Left ventricle myocardium inferior (tissue), 1 donor: Measurements from ENCODE around the gene ERG. TPM values are rescaled to one million over a fixed set of nuclear protein-coding genes. Genes with fewer than 3 reads are reported as not detected.

Source experiments
- DNase-seq: peaks from one replicate; pipeline ENCODE4 v3.0.0-alpha.2; 2020
- H3K27ac ChIP-seq: fragments of 200-600 bp; replicated peaks from 2 replicates; pipeline ENCODE4 v1.8.0; 2021
- H3K27me3 ChIP-seq: fragments of 200-600 bp; 2 replicates; pipeline ENCODE4 v1.8.0; 2021; ENCODE audit warnings: low read depth
- H3K36me3 ChIP-seq: fragments of 200-600 bp; 2 replicates; pipeline ENCODE4 v1.8.0; 2021
- H3K4me1 ChIP-seq: fragments of 200-600 bp; 2 replicates; pipeline ENCODE4 v1.8.0; 2021
- H3K4me3 ChIP-seq: fragments of 200-600 bp; 2 replicates; pipeline ENCODE4 v1.8.0; 2021; ENCODE audit warnings: mild to moderate bottlenecking, moderate library complexity
- H3K9me3 ChIP-seq: fragments of 200-600 bp; replicated peaks from 2 replicates; pipeline ENCODE4 v1.8.0; 2021
- CTCF ChIP-seq: fragments of 200-600 bp; IDR thresholded peaks from 2 replicates; pipeline ENCODE4 v1.8.0; 2021; ENCODE audit warnings: antibody characterized with exemption, mild to moderate bottlenecking, borderline replicate concordance
- intact Hi-C: fragments of 100-400 bp; cut with micrococcal nuclease; formaldehyde crosslinking; loops from one replicate; pipeline ENCODE4 v1.11.0; 2022
- total RNA-seq: library from RNA; stranded (reverse); fragmentation: NEBNext Ultra II Directional; extraction: Animal tissue kit (Norgen Biotek cat#: 25700); gene quantifications from one replicate; pipeline ENCODE4 v1.2.1, GENCODE V29; 2021
- donor health status: DM: no; HTN: yes; CAD: no; lungs with severe emphysema.

The ERG gene
- total RNA-seq, 1 donor from 2014 or later = 17.3 TPM

GRCh38 chr21:38469642-38470041, 28.6 kb downstream of the ERG start:
- no peak for TF ChIP-seq CTCF
- no peak overlapping the region for H3K4me3 ChIP-seq
- no peaks in the 10 kb centered on the region for H3K9me3 ChIP-seq
- H3K36me3 ChIP-seq = no peaks in the 10 kb centered on the region
- peaks cover 51% of the 10 kb centered on the region for H3K4me1 ChIP-seq
- H3K27ac ChIP-seq = no peak overlapping the region
- DNase-seq = no peak
- H3K27me3 ChIP-seq = no peaks in the 10 kb centered on the region
- intact Hi-C loops = no loop called here

- Histone ChIP-seq H3K4me3 (no peak overlapping the region), H3K36me3 (no peaks in the 10 kb centered on the region), H3K27me3 (no peaks in the 10 kb centered on the region), H3K4me1 (peaks cover 46% of the 10 kb centered on the region), H3K9me3 (no peaks in the 10 kb centered on the region), H3K27ac (no peak overlapping the region)
- no peak for DNase-seq
- no peak for TF ChIP-seq CTCF
- intact Hi-C loops = no loop called here
These were observed 29.3 kb downstream of the ERG start for GRCh38 chr21:38468989-38469388.

GRCh38 chr21:38467911-38468310, 30.4 kb downstream of the ERG start:
- peaks cover 39% of the 10 kb centered on the region for H3K4me1 ChIP-seq
- intact Hi-C loops = no loop called here
- no peaks in the 10 kb centered on the region for H3K36me3 ChIP-seq
- no peaks in the 10 kb centered on the region for H3K9me3 ChIP-seq
- DNase-seq = no peak
- no peak for TF ChIP-seq CTCF
- no peaks in the 10 kb centered on the region for H3K27me3 ChIP-seq
- H3K27ac ChIP-seq = no peak overlapping the region
- H3K4me3 ChIP-seq = no peak overlapping the region

- TF ChIP-seq CTCF = no peak
- intact Hi-C loops = no loop called here
These were observed 30.9 kb downstream of the ERG start for GRCh38 chr21:38467374-38467773.

GRCh38 chr21:38460171-38460742, 38.0 kb downstream of the ERG start:
- no peak for DNase-seq
- Histone ChIP-seq H3K36me3 (no peaks in the 10 kb centered on the region), H3K27ac (peak overlapping the region; percentile 77), H3K4me1 (peaks cover 41% of the 10 kb centered on the region), H3K9me3 (no peaks in the 10 kb centered on the region), H3K4me3 (no peak overlapping the region), H3K27me3 (no peaks in the 10 kb centered on the region)
- TF ChIP-seq CTCF = no peak
- intact Hi-C loops = no loop called here

More at GRCh38 chr21:38467374-38467773, 30.9 kb downstream of the ERG start:
- Histone ChIP-seq H3K4me1 (peaks cover 39% of the 10 kb centered on the region), H3K36me3 (no peaks in the 10 kb centered on the region), H3K4me3 (no peak overlapping the region), H3K27me3 (no peaks in the 10 kb centered on the region), H3K27ac (no peak overlapping the region), H3K9me3 (no peaks in the 10 kb centered on the region)
- no peak for DNase-seq
